GM20000 (cell line): ENCODE data around the gene CENPP.

Source experiments
- DNase-seq: peaks from one replicate; pipeline ENCODE4 v3.0.0; 2012; ENCODE audit warnings: low spot score
- TF ChIP-seq, protein P1 (sequence below): IDR thresholded peaks from 2 replicates; pipeline ENCODE4 v1.5.1; 2012; ENCODE audit warnings: mild to moderate bottlenecking, control low read depth; ENCODE audit errors: extremely low read depth, missing control alignments

CENPP gene

DNA sequence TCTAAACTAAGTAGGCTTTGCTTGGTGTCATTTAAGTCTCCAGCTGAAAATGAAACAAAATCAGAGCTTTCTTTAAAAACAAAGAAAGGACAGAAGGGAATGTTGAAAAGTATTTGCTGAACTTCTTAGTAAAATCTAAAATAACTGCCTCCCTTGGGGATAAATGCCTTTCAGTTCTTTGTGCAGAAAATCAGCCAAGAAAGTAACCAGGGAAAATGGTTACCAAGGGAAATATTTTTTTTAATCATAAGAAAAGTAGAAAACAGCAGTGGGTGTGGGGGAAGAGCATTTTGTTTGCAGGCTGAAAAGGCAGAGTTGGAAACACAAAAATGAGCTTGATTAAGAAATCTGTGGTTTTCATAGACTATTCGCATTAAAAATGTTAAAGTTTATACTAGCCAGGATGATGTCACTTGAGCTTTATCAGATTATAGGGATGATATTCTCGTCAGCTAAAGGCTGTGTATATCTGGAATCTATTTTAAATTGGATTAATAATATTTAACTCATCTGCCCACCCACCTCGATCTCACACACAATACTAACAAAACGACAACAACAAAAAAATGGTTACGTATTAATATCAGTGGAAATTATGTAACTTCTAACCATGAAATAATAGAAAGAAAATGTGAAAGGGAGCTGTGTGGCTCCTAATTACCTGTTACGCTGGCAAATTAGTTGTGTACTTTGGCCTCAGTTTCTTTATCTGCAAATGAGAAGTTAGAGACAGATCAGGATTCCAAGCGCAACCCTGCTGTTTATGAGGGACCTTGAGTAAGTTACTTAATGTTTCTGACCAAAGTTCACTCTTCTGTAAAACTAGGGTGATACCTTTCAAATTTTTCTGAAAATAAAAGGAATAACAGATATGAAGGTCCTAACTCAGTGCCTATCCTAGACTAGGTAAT is 210.4 kb downstream of the CENPP start, which contains the start of gene ECM2:
TSS of gene ECM2 (minus strand) at position 51 of the 911 bp plus-strand sequence. CDS start 13,124 bp downstream, outside the sequence.
- TF ChIP-seq, protein P1, sequence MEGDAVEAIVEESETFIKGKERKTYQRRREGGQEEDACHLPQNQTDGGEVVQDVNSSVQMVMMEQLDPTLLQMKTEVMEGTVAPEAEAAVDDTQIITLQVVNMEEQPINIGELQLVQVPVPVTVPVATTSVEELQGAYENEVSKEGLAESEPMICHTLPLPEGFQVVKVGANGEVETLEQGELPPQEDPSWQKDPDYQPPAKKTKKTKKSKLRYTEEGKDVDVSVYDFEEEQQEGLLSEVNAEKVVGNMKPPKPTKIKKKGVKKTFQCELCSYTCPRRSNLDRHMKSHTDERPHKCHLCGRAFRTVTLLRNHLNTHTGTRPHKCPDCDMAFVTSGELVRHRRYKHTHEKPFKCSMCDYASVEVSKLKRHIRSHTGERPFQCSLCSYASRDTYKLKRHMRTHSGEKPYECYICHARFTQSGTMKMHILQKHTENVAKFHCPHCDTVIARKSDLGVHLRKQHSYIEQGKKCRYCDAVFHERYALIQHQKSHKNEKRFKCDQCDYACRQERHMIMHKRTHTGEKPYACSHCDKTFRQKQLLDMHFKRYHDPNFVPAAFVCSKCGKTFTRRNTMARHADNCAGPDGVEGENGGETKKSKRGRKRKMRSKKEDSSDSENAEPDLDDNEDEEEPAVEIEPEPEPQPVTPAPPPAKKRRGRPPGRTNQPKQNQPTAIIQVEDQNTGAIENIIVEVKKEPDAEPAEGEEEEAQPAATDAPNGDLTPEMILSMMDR = no peak
- DNase-seq = no peak

DNA sequence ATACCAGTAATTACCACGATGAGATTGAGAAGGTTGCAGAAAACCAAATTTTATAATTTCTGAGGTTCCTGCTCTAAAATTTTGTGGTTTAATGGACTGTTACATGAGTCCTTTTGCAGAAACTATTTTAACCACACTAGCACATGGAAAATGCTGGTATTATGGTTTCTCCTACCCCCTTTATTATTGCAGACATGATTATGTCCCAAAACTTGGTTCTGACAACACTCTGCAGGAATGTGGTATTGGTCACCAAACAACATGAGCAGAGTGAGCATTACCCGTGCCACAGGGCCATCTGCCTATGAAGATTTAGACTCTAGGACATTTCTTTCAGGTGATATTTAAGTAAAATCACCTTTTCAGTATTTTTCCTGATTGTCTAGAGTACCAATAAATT is 212.8 kb downstream of the CENPP start:
- TF ChIP-seq, protein P1 = no peak
- no peak for DNase-seq

DNA sequence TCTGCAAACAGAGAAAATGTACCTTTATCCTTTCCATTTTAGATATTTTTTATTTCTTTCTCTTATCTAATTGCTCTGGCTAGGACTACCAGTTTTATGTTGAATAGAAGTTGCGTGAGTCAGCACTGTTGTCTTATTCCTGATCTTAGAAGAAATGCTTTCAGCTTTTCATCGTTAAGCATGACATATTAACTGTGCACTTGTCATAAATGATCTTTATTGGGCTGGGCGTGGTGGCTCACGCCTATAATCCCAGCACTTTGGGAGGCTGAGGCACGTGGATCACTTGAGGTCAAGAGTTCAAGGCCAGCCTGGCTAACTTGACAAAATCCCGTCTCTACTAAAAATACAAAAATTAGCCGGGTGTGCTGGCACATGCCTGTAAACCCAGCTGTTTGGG is 218.2 kb downstream of the CENPP start:
- DNase-seq = no peak
- TF ChIP-seq, protein P1 = no peak

DNA sequence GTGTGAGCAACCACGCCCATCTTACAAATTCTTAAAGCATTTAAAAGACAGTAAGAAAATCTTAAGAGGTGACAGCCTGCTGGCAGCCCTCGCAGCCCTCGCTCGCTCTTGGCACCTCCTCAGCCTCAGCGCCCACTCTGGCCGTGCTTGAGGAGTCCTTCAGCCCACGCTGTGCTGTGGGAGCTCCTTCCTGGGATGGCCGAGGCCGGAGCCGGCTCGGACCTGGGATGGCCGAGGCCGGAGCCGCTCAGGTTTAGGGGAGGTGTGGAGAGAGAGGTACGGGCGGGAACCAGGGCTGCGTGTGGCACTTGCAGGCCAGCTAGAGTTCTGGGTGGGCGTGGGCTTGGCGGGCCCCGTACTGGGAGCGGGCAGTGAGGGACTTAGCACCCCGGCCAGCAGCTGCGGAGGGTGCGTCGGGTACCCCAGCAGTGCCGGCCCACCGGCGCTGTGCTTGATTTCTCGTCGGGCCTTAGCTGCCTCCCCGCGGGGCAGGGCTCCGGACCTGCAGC is 219.3 kb downstream of the CENPP start:
- no peak for DNase-seq
- TF ChIP-seq, protein P1 = no peak

DNA sequence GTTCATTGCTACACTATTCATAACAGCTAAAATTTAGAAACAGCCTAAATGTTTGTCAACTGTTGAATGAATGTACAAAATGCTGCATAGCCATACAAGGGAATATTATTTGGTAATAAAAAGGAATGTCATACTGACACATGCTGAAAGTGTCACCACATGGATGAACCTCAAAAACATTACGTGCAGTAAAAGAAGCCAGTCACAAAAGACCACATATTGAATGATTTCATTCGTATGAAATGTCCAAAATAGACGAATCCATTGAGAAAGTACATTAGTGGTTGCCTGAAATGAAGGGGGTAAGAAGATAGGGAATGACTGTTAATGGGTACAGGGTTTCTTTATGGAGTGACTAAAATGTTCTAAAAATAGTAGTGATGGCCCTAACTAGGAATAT is 221.6 kb downstream of the CENPP start:
- no peak for DNase-seq
- TF ChIP-seq, protein P1 = no peak

DNA sequence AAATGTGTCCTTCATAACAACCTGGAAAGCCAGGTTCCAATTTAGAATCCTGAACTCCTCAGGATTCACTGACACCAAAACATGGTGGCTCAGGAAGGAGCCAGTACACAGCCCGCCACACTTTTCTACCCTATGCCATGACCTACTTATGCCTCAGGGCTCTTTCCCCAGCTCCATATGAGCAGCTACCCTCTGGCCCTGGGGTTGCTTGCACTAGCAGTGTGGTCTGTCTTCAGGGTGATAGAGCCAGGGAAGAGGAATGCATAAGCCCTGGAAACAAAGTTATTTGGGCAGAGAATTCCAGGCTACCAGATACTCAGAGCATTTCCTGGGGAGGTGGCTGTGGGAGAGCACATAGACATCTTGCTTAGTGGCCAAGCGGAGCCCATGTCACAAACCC is 225.0 kb downstream of the CENPP start:
- TF ChIP-seq, protein P1 = no peak
- DNase-seq = no peak

DNA sequence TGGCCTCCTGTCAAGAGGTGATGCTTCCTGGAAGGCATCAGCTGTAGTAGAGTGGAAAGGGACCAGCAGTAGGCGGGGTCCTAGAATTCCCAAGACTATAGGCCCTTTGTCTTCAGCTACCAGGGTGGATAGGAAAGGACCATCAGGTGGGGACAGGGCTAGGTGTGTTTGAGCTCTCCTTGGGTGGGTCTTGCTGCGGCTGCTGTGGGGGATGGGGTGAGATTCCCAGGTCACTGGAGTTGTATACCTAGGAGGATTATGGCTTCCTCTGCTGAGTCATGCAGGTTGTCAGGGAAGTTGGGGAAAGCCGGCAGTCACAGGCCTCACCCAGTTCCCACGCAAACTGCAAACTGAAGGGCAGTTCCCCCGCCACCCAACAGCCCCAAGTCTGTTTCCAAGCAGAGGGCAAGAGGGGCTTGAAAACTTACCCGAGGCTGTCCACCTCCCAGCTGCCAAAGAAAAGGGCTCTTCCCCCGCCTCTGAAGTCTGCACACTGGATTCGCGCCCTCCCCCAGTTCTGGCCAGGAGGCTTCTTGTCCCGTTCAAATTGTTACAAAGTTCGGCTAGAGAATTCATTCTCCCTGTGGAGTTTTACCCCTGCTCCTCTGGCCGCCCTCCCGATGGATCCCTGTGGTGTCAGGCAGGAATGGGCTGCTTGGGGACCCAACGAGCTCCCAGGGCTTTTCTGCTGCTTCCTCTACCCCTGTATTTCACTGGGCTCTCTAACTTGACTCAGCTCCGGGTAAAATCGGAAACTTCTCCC is 233.0 kb downstream of the CENPP start:
- no peak for DNase-seq
- TF ChIP-seq, protein P1 = no peak
